Heart right ventricle (tissue), 16 donors: ENCODE measurements around the gene PRDM2. TPM values are rescaled to one million over a fixed set of nuclear protein-coding genes. Genes with fewer than 3 reads are reported as not detected.

Experiments
- ATAC-seq, 8 donors: fragments of 200-7000 bp; cut with Tn5 transposase; one replicate each; pipeline ENCODE4 v1.9.1; 2020; ENCODE audit warnings: mild to moderate bottlenecking in 8 of 8, moderate library complexity in 8 of 8, moderate number of reproducible peaks in 1 of 8
- DNase-seq, 2 donors: peaks; one replicate each; pipeline ENCODE4 v3.0.0-alpha.2; 2020
- H3K27ac ChIP-seq, 10 donors: fragments of 200-600 bp; sonication (generic) in 2 of 10; one replicate each; pipeline versions ENCODE4 v1.5.0 to v1.8.0; 2020 to 2022; ENCODE audit warnings: mild to moderate bottlenecking in 3 of 10
- H3K27me3 ChIP-seq, 7 donors: fragments of 200-600 bp; one replicate each; pipeline ENCODE4 v1.8.0; 2021 to 2022; ENCODE audit warnings: mild to moderate bottlenecking in 2 of 7
- H3K36me3 ChIP-seq, 9 donors: fragments of 200-600 bp; sonication (generic) in 1 of 9; one replicate each; pipeline versions ENCODE4 v1.5.0 to v1.8.0; 2020 to 2022; ENCODE audit warnings: mild to moderate bottlenecking in 2 of 9
- H3K4me1 ChIP-seq, 9 donors: fragments of 200-600 bp; sonication (generic) in 1 of 9; one replicate each; pipeline versions ENCODE4 v1.5.0 to v1.8.0; 2020 to 2022; ENCODE audit warnings: mild to moderate bottlenecking in 4 of 9
- H3K4me3 ChIP-seq, 10 donors: fragments of 200-600 bp; sonication (generic) in 2 of 10; one replicate each; pipeline versions ENCODE4 v1.5.0 to v1.8.0; 2020 to 2022; ENCODE audit warnings: mild to moderate bottlenecking in 7 of 10, moderate library complexity in 2 of 10
- H3K9me3 ChIP-seq, 11 donors: fragments of 200-600 bp in 10 of 11; sonication (generic) in 2 of 11; one replicate each; pipeline versions ENCODE4 v1.5.0 to v1.8.0; 2013 to 2022; ENCODE audit warnings: mild to moderate bottlenecking in 2 of 11, control low read depth in 1 of 11, moderate library complexity in 1 of 11
- CTCF ChIP-seq, 9 donors: fragments of 200-600 bp; sonication (generic) in 2 of 9; IDR thresholded peaks; one replicate each; pipeline versions ENCODE4 v1.5.0 to v1.8.0; 2021 to 2022; ENCODE audit warnings: antibody characterized with exemption in 9 of 9, mild to moderate bottlenecking in 5 of 9, moderate library complexity in 1 of 9
- WGBS, 2 donors: extraction: QIAGEN DNeasy Blood & Tissue Kit; methylation state at CpG; one replicate each; pipeline ENCODE4 v1.1.7; 2013; ENCODE audit warnings: inconsistent platforms in 1 of 2; 5-methylcytosine and 5-hydroxymethylcytosine counted together
- intact Hi-C, 10 donors: fragments of 100-400 bp; cut with DNase I; formaldehyde crosslinking; loops; one replicate each; pipeline versions ENCODE4 v1.11.1 to v1.14.2; 2022
- polyA plus RNA-seq, 2 donors: library from polyadenylated mRNA; stranded (reverse); fragments of 200-250 nt; gene quantifications; one replicate each; pipeline ENCODE4 v1.2.3, GENCODE V29; 2013
- total RNA-seq, 10 donors: library from RNA; stranded (reverse); fragmentation: NEBNext Ultra II Directional in 3 of 10; extraction: Animal tissue kit (Norgen Biotek cat#: 25700) in 3 of 10; gene quantifications; one replicate each; pipeline versions ENCODE4 v1.2.1 to v1.2.4, GENCODE V29; 2021 to 2023
- donor health status: Arrhythmogenic right ventricular cardiomyopathy.
- donor health status: ischemic (EF 13 %, LVEDD 7.1; RV severe dilation, severe dysfunction).
- donor health status: healthy with polysubstance abuse.
- donor health status: DM: no; HTN: yes; CAD: no.
- donor health status: DM: no; HTN: no; CAD: no.
- donor health status: ischemic (EF 25% LVEDD 6.9; RV normal size, moderate dysfunction).
- donor health status: ischemic (EF 25% LVEDD 5.7; RV mildly dilated, moderate dysfunction).
- donor health status: healthy.
- donor health status: DM: yes; HTN: yes; CAD: no.
- donor health status: Ischemic cardiomyopathy.
- donor health status: ischemic (EF 35%, LVEDD 5.7; RV mildly dilated, moderate dysfunction).
- donor health status: nonischemic (EF 11% LVEDD 7.7; RV severe dilation, severe dysfunction).
- donor health status: DM: yes; HTN: yes; CAD: no.
- donor health status: PGD.
- donor health status: ischemic (EF 29% LVEDD 5.4; RV normal size, mild dysfunction).
- donor health status: nonischemic (EF 23%, LVEDD 6.1; RV moderate dilation, normal function).

The PRDM2 gene
- total and polyA plus RNA-seq, 12 donors: 10.3 to 57.3 (median 42.4) TPM

GRCh38 chr1:13781907-13782633 lies 82.1 kb downstream of the PRDM2 start:
- intact Hi-C loops: no loop called here
- Histone ChIP-seq H3K27me3 (no peaks in the 10 kb centered on the region), H3K4me1 (peaks cover 0 to 44% (median 32%) of the 10 kb centered on the region in 9 donors), H3K9me3 (no peaks in the 10 kb centered on the region), H3K27ac (peak overlapping the region in 1 of 10 donors; percentile 73), H3K36me3 (peaks cover 0 to 95% (median 28%) of the 10 kb centered on the region in 9 donors), H3K4me3 (peak overlapping the region in 1 of 10 donors; percentile 30)
- ATAC-seq (peak in 2 of 8 donors; percentile 46 to 47), DNase-seq (no peak)
- no peak for TF ChIP-seq CTCF (IDR thresholded peaks at IDR 0.05)
- WGBS, 2 donors: 67 to 74% methylated on average over 20 of the region's 20 CpGs

- peak overlapping the region in 1 of 10 donors; percentile 73 for H3K27ac ChIP-seq
- H3K9me3 ChIP-seq: no peaks in the 10 kb centered on the region
- H3K27me3 ChIP-seq: no peaks in the 10 kb centered on the region
- WGBS, 2 donors: 83 to 89% methylated on average over 12 of the region's 12 CpGs
- intact Hi-C loops: no loop called here
- TF ChIP-seq CTCF (IDR thresholded peaks at IDR 0.05): no peak
- ATAC-seq: no peak
- DNase-seq: no peak
- H3K4me1 ChIP-seq: peaks cover 0 to 44% (median 32%) of the 10 kb centered on the region in 9 donors
- peak overlapping the region in 1 of 10 donors; percentile 30 for H3K4me3 ChIP-seq
- peaks cover 0 to 94% (median 23%) of the 10 kb centered on the region in 9 donors for H3K36me3 ChIP-seq
These were observed 82.8 kb downstream of the PRDM2 start for GRCh38 chr1:13782634-13783360.

DNA sequence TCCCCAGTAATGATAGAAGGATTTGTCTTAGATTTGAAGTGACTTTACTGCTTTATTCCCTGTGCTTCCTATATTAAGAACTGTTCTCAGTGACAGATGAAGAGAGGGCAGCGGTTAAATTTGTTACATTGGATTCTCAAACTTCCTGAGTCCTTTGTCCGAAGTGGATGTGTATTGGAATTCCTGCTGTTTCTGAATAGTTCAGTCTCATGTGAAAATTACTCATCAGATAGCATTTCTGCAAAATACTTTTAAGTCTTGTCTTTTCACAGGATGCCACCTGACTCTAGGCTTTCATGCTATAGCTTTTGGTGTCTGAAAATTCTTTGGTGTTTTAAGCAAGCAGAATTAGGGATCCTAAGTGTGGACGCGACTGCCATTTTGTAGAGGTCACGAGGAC lies 83.6 kb downstream of the PRDM2 start:
- peaks cover 0 to 44% (median 32%) of the 10 kb centered on the region in 9 donors for H3K4me1 ChIP-seq
- DNase-seq: no peak
- H3K27ac ChIP-seq: peak overlapping the region in 1 of 10 donors; percentile 73
- WGBS, 2 donors: 68 to 78% methylated on average over 5 of the region's 5 CpGs
- no peak for TF ChIP-seq CTCF (IDR thresholded peaks at IDR 0.05)
- no peaks in the 10 kb centered on the region for H3K9me3 ChIP-seq
- peak overlapping the region in 1 of 10 donors; percentile 30 for H3K4me3 ChIP-seq
- ATAC-seq: no peak
- intact Hi-C loops: no loop called here
- H3K27me3 ChIP-seq: no peaks in the 10 kb centered on the region
- peaks cover 0 to 94% (median 22%) of the 10 kb centered on the region in 9 donors for H3K36me3 ChIP-seq

DNA sequence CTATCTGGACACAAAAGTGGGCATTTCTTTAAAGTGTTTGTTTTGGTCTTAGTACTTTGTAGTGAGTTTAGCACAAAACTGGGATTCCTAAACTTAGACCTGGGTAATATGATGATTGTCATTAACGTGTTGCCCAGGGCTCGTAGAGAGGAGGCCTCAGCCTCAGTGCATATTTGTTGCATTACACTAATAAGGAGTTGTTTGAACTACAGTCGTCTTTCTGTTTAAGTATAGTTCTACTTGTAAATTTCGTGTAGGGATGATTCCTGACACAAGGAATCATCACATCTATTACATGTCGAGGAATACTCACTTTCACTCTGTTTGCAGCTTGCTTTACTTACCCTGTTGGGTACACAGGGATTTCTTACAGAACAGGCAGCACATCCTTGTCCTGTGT lies 85.0 kb downstream of the PRDM2 start:
- peaks cover 0 to 94% (median 11%) of the 10 kb centered on the region in 9 donors for H3K36me3 ChIP-seq
- H3K4me1 ChIP-seq: peaks cover 0 to 43% (median 32%) of the 10 kb centered on the region in 9 donors
- no peak overlapping the region for H3K4me3 ChIP-seq
- TF ChIP-seq CTCF (IDR thresholded peaks at IDR 0.05): no peak
- DNase-seq (no peak), ATAC-seq (no peak)
- 67 to 71% methylated on average over 5 of the region's 5 CpGs for WGBS, 2 donors
- H3K27ac ChIP-seq: no peak overlapping the region
- intact Hi-C loops: no loop called here
- H3K27me3 ChIP-seq: no peaks in the 10 kb centered on the region
- H3K9me3 ChIP-seq: no peaks in the 10 kb centered on the region
